Stimulated activated naive CD8-positive, alpha-beta T cell treated with anti-CD3 and anti-CD28 coated beads, Interleukin-15, Interleukin-2, amounts not matched to agents 100 U/mL and 50 U/mL, for 24 hours (primary cell): ENCODE results near the gene VAV3.
A peak's percentile ranks its signal among the peaks of the same experiment; 100 is the strongest.

Experiments used
- ATAC-seq: fragments of 150-1000 bp; cut with Tn5 transposase; one replicate; pipeline ENCODE4 v1.10.0; 2021
- DNase-seq: peaks from one replicate; pipeline ENCODE4 v3.0.0; 2021

VAV3 gene

GRCh38 chr1:107793896-107794453, 171.0 kb downstream of the VAV3 start:
- ATAC-seq = no peak
- no peak for DNase-seq

GRCh38 chr1:107791348-107791747, 173.6 kb downstream of the VAV3 start:
- DNase-seq (no peak), ATAC-seq (no peak)

- no peak for DNase-seq
- ATAC-seq = no peak
These were observed 175.0 kb downstream of the VAV3 start for GRCh38 chr1:107789817-107790524.

GRCh38 chr1:107788206-107789202, 176.5 kb downstream of the VAV3 start:
- ATAC-seq (no peak), DNase-seq (no peak)

- ATAC-seq = peak; percentile 24
- DNase-seq = peak; percentile 41
These were observed 177.7 kb downstream of the VAV3 start for GRCh38 chr1:107787299-107787698.

- no peak for ATAC-seq
These were observed 178.7 kb downstream of the VAV3 start for GRCh38 chr1:107786203-107786845.

GRCh38 chr1:107785496-107786202, 179.3 kb downstream of the VAV3 start:
- DNase-seq (no peak), ATAC-seq (no peak)

More at GRCh38 chr1:107786203-107786845, 178.7 kb downstream of the VAV3 start:
- DNase-seq = no peak

GRCh38 chr1:107782217-107782845, 182.6 kb downstream of the VAV3 start:
- ATAC-seq (no peak), DNase-seq (peak; percentile 39)

- no peak for DNase-seq
- no peak for ATAC-seq
These were observed 183.7 kb downstream of the VAV3 start for GRCh38 chr1:107781245-107781644.

GRCh38 chr1:107777664-107778047, 187.3 kb downstream of the VAV3 start:
- ATAC-seq (no peak), DNase-seq (no peak)

GRCh38 chr1:107776900-107777663, 187.9 kb downstream of the VAV3 start:
- DNase-seq (no peak), ATAC-seq (peak; percentile 23)

GRCh38 chr1:107771377-107771776, 193.6 kb downstream of the VAV3 start:
- DNase-seq (no peak), ATAC-seq (no peak)

GRCh38 chr1:107767156-107767582, 197.8 kb downstream of the VAV3 start:
- no peak for DNase-seq
- ATAC-seq = no peak

- ATAC-seq (no peak), DNase-seq (no peak)
These were observed 198.4 kb downstream of the VAV3 start for GRCh38 chr1:107766533-107766932.

GRCh38 chr1:107762751-107763390, 202.1 kb downstream of the VAV3 start:
- ATAC-seq = no peak
- DNase-seq = no peak

GRCh38 chr1:107760065-107760464, 204.9 kb downstream of the VAV3 start:
- DNase-seq = no peak

GRCh38 chr1:107750364-107750959, 214.5 kb downstream of the VAV3 start:
- DNase-seq (peak; percentile 62), ATAC-seq (no peak)

More at GRCh38 chr1:107760065-107760464, 204.9 kb downstream of the VAV3 start:
- ATAC-seq = no peak

GRCh38 chr1:107748531-107748930, 216.4 kb downstream of the VAV3 start:
- DNase-seq (no peak), ATAC-seq (no peak)

- ATAC-seq = no peak
These were observed 223.7 kb downstream of the VAV3 start for GRCh38 chr1:107741242-107741641.

More at GRCh38 chr1:107741242-107741641, 223.7 kb downstream of the VAV3 start:
- no peak for DNase-seq
